GM12878 (cell line): ENCODE data around the gene STX4. TPM values are rescaled to one million over a fixed set of nuclear protein-coding genes. Genes with fewer than 3 reads are reported as not detected.

ENCODE experiments used
- ATAC-seq: fragments of 200-7000 bp; cut with Tn5 transposase; 3 replicates; pipeline ENCODE4 v1.9.1; 2020; ENCODE audit warnings: mild to moderate bottlenecking, moderate library complexity
- BruUV-seq: library from RNA; stranded (reverse); fragments of 400-500 nt; replicated peaks from 2 replicates; lab custom pipeline; 2021; lab: Mats Ljungman, UMichigan
- CTCF ChIA-PET: fragments of 300-600 bp; sonication (Branson Sonifier 250); formaldehyde crosslinking; extraction: SDS; loops from one replicate; lab custom pipeline; 2021; ENCODE audit warnings: inconsistent platforms; lab: Yijun Ruan, JAX
- POLR2A ChIA-PET: fragments of 350-600 bp; formaldehyde crosslinking; extraction: SDS; loops from one replicate; lab custom pipeline; 2021; ENCODE audit warnings: inconsistent platforms; lab: Charles Lee
- RAD21 ChIA-PET: fragments of 300-600 bp; sonication (Branson Sonifier 250); formaldehyde crosslinking; loops from one replicate; lab custom pipeline; 2023; ENCODE audit warnings: antibody characterized with exemption; ENCODE audit not compliant: unreplicated experiment; lab: Charles Lee
- SMC1A ChIA-PET: fragments of 300-600 bp; sonication (Branson Sonifier 250); formaldehyde crosslinking; loops from one replicate; lab custom pipeline; 2023; ENCODE audit not compliant: unreplicated experiment, uncharacterized antibody; lab: Charles Lee
- DNase-seq: peaks from one replicate; pipeline ENCODE4 v3.0.0-alpha.2; 2011; ENCODE audit warnings: low read depth, low spot score
- FAIRE-seq: peaks from 3 replicates; lab custom pipeline; 2011; peaks lifted over from hg19 to GRCh38; lab: Jason Lieb, UNC
- H2AFZ ChIP-seq: 2 replicates; pipeline ENCODE4 v1.6.0; 2011; ENCODE audit warnings: low read depth, low read length, control low read depth; ENCODE audit not compliant: control insufficient read depth
- H3K27ac ChIP-seq: 2 replicates; pipeline ENCODE4 v1.5.1; 2011; ENCODE audit warnings: control low read depth; ENCODE audit not compliant: control insufficient read depth, insufficient read depth
- H3K27me3 ChIP-seq, 2 experiments: replicated peaks in 1 of 2; 2 replicates each; pipeline versions ENCODE4 v1.6.0 to v1.6.1; 2011; ENCODE audit warnings: low read length in 1 of 2; ENCODE audit not compliant: control insufficient read depth in 2 of 2, insufficient read depth in 2 of 2
- H3K36me3 ChIP-seq, 2 experiments: 2 replicates each; pipeline ENCODE4 v1.5.1; 2011; ENCODE audit warnings: low read length in 1 of 2; ENCODE audit not compliant: control insufficient read depth in 2 of 2, insufficient read depth in 2 of 2
- H3K4me1 ChIP-seq: 2 replicates; pipeline ENCODE4 v1.6.1; 2011; ENCODE audit warnings: mild to moderate bottlenecking, low read length, moderate library complexity, mixed read lengths; ENCODE audit not compliant: control insufficient read depth, insufficient read depth
- H3K4me2 ChIP-seq: 2 replicates; pipeline ENCODE4 v1.6.0; 2011; ENCODE audit warnings: control low read depth; ENCODE audit not compliant: control insufficient read depth, insufficient read depth
- H3K4me3 ChIP-seq: fragments of 200-600 bp; sonication (generic); 2 replicates; pipeline ENCODE4 v1.5.1; 2016
- H3K79me2 ChIP-seq: 2 replicates; pipeline ENCODE4 v1.6.0; 2011; ENCODE audit warnings: low read length; ENCODE audit not compliant: control insufficient read depth, insufficient read depth
- H3K9ac ChIP-seq: 2 replicates; pipeline ENCODE4 v1.8.0; 2011; ENCODE audit warnings: low read length, control low read depth, mixed read lengths; ENCODE audit not compliant: control insufficient read depth, insufficient read depth
- H3K9me3 ChIP-seq: replicated peaks from 3 replicates; pipeline ENCODE4 v1.5.1; 2011; ENCODE audit warnings: mild to moderate bottlenecking, low read length; ENCODE audit not compliant: control insufficient read depth, insufficient read depth
- H4K20me1 ChIP-seq: 2 replicates; pipeline ENCODE4 v1.6.0; 2011; ENCODE audit not compliant: control insufficient read depth, insufficient read depth
- CEBPZ ChIP-seq: fragments of 150-350 bp; IDR thresholded peaks from 2 replicates; pipeline ENCODE4 v1.6.1; 2016; ENCODE audit warnings: low read depth, low read length
- CHD2 ChIP-seq: IDR thresholded peaks from 2 replicates; pipeline ENCODE4 v1.6.1; 2011; ENCODE audit warnings: low read depth, low read length, improper control_type of control experiment, borderline replicate concordance
- CREM ChIP-seq: IDR thresholded peaks from 2 replicates; pipeline ENCODE4 v1.6.1; 2014; ENCODE audit warnings: antibody characterized with exemption, low read depth
- GABPA ChIP-seq: IDR thresholded peaks from 2 replicates; pipeline ENCODE4 v1.6.1; 2014; ENCODE audit warnings: antibody characterized with exemption, low read depth, mild to moderate bottlenecking, inconsistent platforms
- HDAC6 ChIP-seq: fragments of 200-600 bp; sonication (generic); IDR thresholded peaks from one replicate; pipeline ENCODE4 v1.8.0; 2017; ENCODE audit warnings: antibody characterized with exemption; ENCODE audit not compliant: unreplicated experiment
- IRF4 ChIP-seq: IDR thresholded peaks from 2 replicates; pipeline ENCODE4 v1.6.1; 2011; ENCODE audit warnings: low read depth, low read length
- LARP7 ChIP-seq: fragments of 450-650 bp; IDR thresholded peaks from 2 replicates; pipeline ENCODE4 v1.6.1; 2017; ENCODE audit warnings: mild to moderate bottlenecking
- MLLT1 ChIP-seq: fragments of 450-650 bp; IDR thresholded peaks from 2 replicates; pipeline ENCODE4 v1.6.1; 2016; ENCODE audit warnings: mild to moderate bottlenecking
- MTA3 ChIP-seq: IDR thresholded peaks from 2 replicates; pipeline ENCODE4 v1.6.1; 2012; ENCODE audit warnings: low read length, inconsistent platforms, borderline replicate concordance
- NFIC ChIP-seq: IDR thresholded peaks from 2 replicates; pipeline ENCODE4 v1.6.1; 2012; ENCODE audit warnings: low read depth, mild to moderate bottlenecking, inconsistent platforms, low read length, moderate library complexity
- PBX3 ChIP-seq: IDR thresholded peaks from 2 replicates; pipeline ENCODE4 v1.6.1; 2011; ENCODE audit warnings: mild to moderate bottlenecking, low read depth, low read length, moderate library complexity; ENCODE audit not compliant: insufficient replicate concordance
- PRDM15 ChIP-seq: fragments of 450-650 bp; formaldehyde crosslinking; IDR thresholded peaks from 2 replicates; pipeline ENCODE4 v1.4.0; 2020; ENCODE audit warnings: mild to moderate bottlenecking, moderate library complexity
- SREBF1 ChIP-seq: IDR thresholded peaks from 2 replicates; pipeline ENCODE4 v1.6.1; 2012; ENCODE audit warnings: mild to moderate bottlenecking, low read length
- STAT3 ChIP-seq: IDR thresholded peaks from 2 replicates; pipeline ENCODE4 v1.6.1; 2011; ENCODE audit warnings: low read depth, low read length, improper control_type of control experiment
- YY1 ChIP-seq: IDR thresholded peaks from 2 replicates; pipeline ENCODE4 v1.6.1; 2011; ENCODE audit warnings: low read depth, mild to moderate bottlenecking, low read length
- ZZZ3 ChIP-seq: IDR thresholded peaks from 2 replicates; pipeline ENCODE4 v1.6.1; 2011; ENCODE audit warnings: low read depth; ENCODE audit not compliant: control insufficient read depth, insufficient read length
- WGBS: methylation state at CpG from one replicate; pipeline ENCODE4 v1.1.6; 2016; ENCODE audit warnings: low lambda C conversion rate; ENCODE audit not compliant: insufficient replicate concordance, insufficient coverage; ENCODE audit errors: missing lambda C conversion rate; 5-methylcytosine and 5-hydroxymethylcytosine counted together
- in situ Hi-C: fragments of 300-500 bp; cut with MboI; formaldehyde crosslinking; loops from 9 replicates; pipeline ENCODE4 v1.14.3; 2018; ENCODE audit warnings: mixed read lengths
- intact Hi-C: fragments of 100-400 bp; cut with micrococcal nuclease; formaldehyde crosslinking; loops from one replicate; pipeline ENCODE4 v1.14.2; 2022; ENCODE audit not compliant: unreplicated experiment
- polyA plus RNA-seq, 11 experiments: library from polyadenylated mRNA; depleted of rRNA in 4 of 11; unstranded in 6 of 11; stranded (reverse) in 5 of 11; fragments of >200 nt; fragmentation: Nextera tagmentation in 4 of 11; fragmentation: Illumina TruSeq in 1 of 11; extraction: Ambion mirVana in 4 of 11; extraction: Trizol in 1 of 11; gene quantifications; 1 replicate in 1 of 11; 2 replicates in 10 of 11; pipeline versions ENCODE4 v1.2.1 to v1.2.3, GENCODE V29; 2011 to 2016; ENCODE audit warnings: inconsistent platforms in 2 of 11, missing spikeins in 2 of 11, low read depth in 1 of 11
- total RNA-seq, 4 experiments: library from RNA; depleted of rRNA in 3 of 4; stranded (reverse); fragments of >200 nt in 3 of 4; fragmentation: Illumina TruSeq in 1 of 4; extraction: Trizol in 1 of 4; gene quantifications; 2 replicates each; pipeline versions ENCODE4 v1.2.1 to v1.2.3, GENCODE V29; 2013 to 2021

The STX4 gene
- total and polyA plus RNA-seq, 10 of the 15 experiments (the other 5 are each of a cell fraction or from before 2014, with no cell fraction given): 3.3 to 37.6 (median 22.6) TPM

GRCh38 chr16:31008149-31008548, 25.2 kb upstream of the STX4 start:
- Histone ChIP-seq H3K79me2 (no peaks in the 10 kb centered on the region), H4K20me1 (no peaks in the 10 kb centered on the region), H3K4me3 (no peak overlapping the region), H3K27ac (no peak overlapping the region), H3K9me3 (no peaks in the 10 kb centered on the region), H3K36me3 (no peaks in the 10 kb centered on the region), H2AFZ (no peak overlapping the region), H3K4me1 (no peaks in the 10 kb centered on the region), H3K9ac (no peak overlapping the region), H3K4me2 (no peak overlapping the region), H3K27me3 (peaks cover 3 to 10% of the 10 kb centered on the region in 2 experiments)
- DNase-seq (no peak), FAIRE-seq (no peak), ATAC-seq (no peak)
- CTCF ChIA-PET: interaction anchor here (1.1 to 2.0 kb wide), 3 partner anchors 22 to 84 kb away, joined by 4 to 5 read pairs (median 4); no protein-coding TSS in a partner anchor
- SMC1A ChIA-PET: interaction anchor here (0.6 to 1.0 kb wide), 4 partner anchors 9 to 294 kb away, joined by 3 read pairs; no protein-coding TSS in a partner anchor
- 100% methylated on average over 1 of the region's 6 CpGs for WGBS
- POLR2A ChIA-PET: no interaction called here
- in situ Hi-C loops (no loop called here), intact Hi-C loops (no loop called here)
- no TSS peak for BruUV-seq
- RAD21 ChIA-PET: interaction anchor here (0.8 kb wide), 1 partner anchor 14 kb away, joined by 6 read pairs; no protein-coding TSS in a partner anchor
- TF ChIP-seq GABPA (no peak), IRF4 (no peak), SREBF1 (no peak), NFIC (no peak), LARP7 (no peak), PBX3 (no peak), MTA3 (no peak), STAT3 (no peak), HDAC6 (no peak), CHD2 (no peak), PRDM15 (no peak), MLLT1 (no peak), CREM (no peak), YY1 (no peak), CEBPZ (no peak), ZZZ3 (no peak)
